Uterus (tissue), 2 donors: Measurements from ENCODE around the gene RANBP6.

ENCODE experiments used
- CTCF ChIP-seq, 4 experiments: fragments of 200-600 bp in 2 of 4; fragments of 450-650 bp in 2 of 4; sonication (generic) in 2 of 4; IDR thresholded peaks; one replicate each; pipeline ENCODE4 v1.5.1; 2016 to 2019; ENCODE audit warnings: antibody characterized with exemption in 4 of 4, mild to moderate bottlenecking in 2 of 4, moderate library complexity in 1 of 4
- POLR2A ChIP-seq, 2 donors: fragments of 450-650 bp; IDR thresholded peaks; one replicate each; pipeline ENCODE4 v1.6.1; 2016; ENCODE audit warnings: antibody characterized with exemption in 2 of 2, mild to moderate bottlenecking in 1 of 2, moderate library complexity in 1 of 2

GRCh38 chr9:6054280-6055099, 39.1 kb upstream of the RANBP6 start:
- TF ChIP-seq CTCF (IDR thresholded peaks at IDR 0.05) (peak; percentile 48 to 72 (median 58)), POLR2A (IDR thresholded peaks at IDR 0.05) (no peak)
